Lower leg skin (tissue), 3 donors: ENCODE measurements around the gene CHD8.

Source experiments
- CTCF ChIP-seq, 3 donors: fragments of 450-650 bp; IDR thresholded peaks; one replicate each; pipeline ENCODE4 v1.5.1; 2016; ENCODE audit warnings: antibody characterized with exemption in 3 of 3, mild to moderate bottlenecking in 3 of 3, moderate library complexity in 2 of 3
- POLR2A ChIP-seq, 2 donors: fragments of 450-650 bp; IDR thresholded peaks; one replicate each; pipeline ENCODE4 v1.6.1; 2016 to 2017; ENCODE audit warnings: antibody characterized with exemption in 2 of 2, mild to moderate bottlenecking in 1 of 2, moderate library complexity in 1 of 2

- TF ChIP-seq POLR2A (IDR thresholded peaks at IDR 0.05) (no peak), CTCF (IDR thresholded peaks at IDR 0.05) (no peak)
These were observed 18.6 kb downstream of the CHD8 start for GRCh38 chr14:21437063-21437901.
